NCI-H2107 treated with DMSO at 0.1 percent for 48 hours (cell line): ENCODE results near the gene ROPN1.

Experiments used
- DNase-seq: peaks from one replicate; lab custom pipeline; 2025; ENCODE audit not compliant: unreplicated experiment; lab: John Stamatoyannopoulos, UW

ROPN1 gene

GRCh38 chr3:123951522-123952447 is 40.1 kb downstream of the ROPN1 start:
- peak; percentile 92 for DNase-seq

GRCh38 chr3:123949641-123950040 is 42.3 kb downstream of the ROPN1 start:
- DNase-seq = no peak

GRCh38 chr3:123948449-123948848 is 43.5 kb downstream of the ROPN1 start:
- DNase-seq = no peak

- no peak for DNase-seq
These were observed 44.4 kb downstream of the ROPN1 start for GRCh38 chr3:123947482-123947881.

GRCh38 chr3:123941542-123941941 is 50.4 kb downstream of the ROPN1 start:
- DNase-seq = no peak

GRCh38 chr3:123941121-123941520 is 50.8 kb downstream of the ROPN1 start:
- DNase-seq = no peak

- no peak for DNase-seq
These were observed 52.2 kb downstream of the ROPN1 start for GRCh38 chr3:123939706-123940105.

- no peak for DNase-seq
These were observed 55.5 kb downstream of the ROPN1 start for GRCh38 chr3:123936400-123936799.

GRCh38 chr3:123935830-123936229 is 56.1 kb downstream of the ROPN1 start:
- DNase-seq = no peak

GRCh38 chr3:123934250-123934649 is 57.7 kb downstream of the ROPN1 start:
- DNase-seq = no peak

GRCh38 chr3:123930445-123930844 is 61.5 kb downstream of the ROPN1 start:
- DNase-seq = no peak

- no peak for DNase-seq
These were observed 62.6 kb downstream of the ROPN1 start for GRCh38 chr3:123929325-123929724.

- no peak for DNase-seq
These were observed 65.5 kb downstream of the ROPN1 start for GRCh38 chr3:123926396-123926795.

- DNase-seq = no peak
These were observed 71.1 kb downstream of the ROPN1 start for GRCh38 chr3:123920868-123921267.

- no peak for DNase-seq
These were observed 71.5 kb downstream of the ROPN1 start for GRCh38 chr3:123920383-123920782.

GRCh38 chr3:123919353-123919752 is 72.6 kb downstream of the ROPN1 start:
- DNase-seq = no peak
